CD4-positive, alpha-beta T cell (primary cell): ENCODE measurements around the gene STK26. TPM values are rescaled to one million over a fixed set of nuclear protein-coding genes. Genes with fewer than 3 reads are reported as not detected.

Experiments
- ATAC-seq: fragments of 200-7000 bp; cut with Tn5 transposase; one replicate; pipeline ENCODE4 v1.10.0; 2022; ENCODE audit warnings: mild to moderate bottlenecking; ENCODE audit not compliant: poor library complexity
- CTCF ChIA-PET: fragments of 350-600 bp; sonication (Branson Sonifier 250); formaldehyde crosslinking; loops from one replicate; lab custom pipeline; 2021; ENCODE audit warnings: antibody characterized with exemption, inconsistent platforms; lab: Charles Lee
- POLR2A ChIA-PET: fragments of 350-600 bp; sonication (Branson Sonifier 250); formaldehyde crosslinking; loops from one replicate; lab custom pipeline; 2021; ENCODE audit warnings: antibody characterized with exemption, inconsistent platforms; lab: Charles Lee
- DNase-seq, 14 experiments: peaks; one replicate each; pipeline ENCODE4 v3.0.0-alpha.2; 2013 to 2020; ENCODE audit warnings: mixed read lengths in 2 of 14
- H3K27ac ChIP-seq, 2 donors: one replicate each; pipeline versions ENCODE4 v1.5.1 to v1.7.0; 2013; ENCODE audit warnings: low read length in 2 of 2, low read depth in 1 of 2, mild to moderate bottlenecking in 1 of 2
- H3K27me3 ChIP-seq, 2 experiments: 1 replicate in 1 of 2; 2 replicates in 1 of 2; pipeline versions ENCODE4 v1.6.1 to v1.7.0; 2013; ENCODE audit warnings: low read length in 2 of 2, control low read depth in 1 of 2, mild to moderate bottlenecking in 1 of 2, moderate library complexity in 1 of 2; ENCODE audit not compliant: insufficient read depth in 2 of 2, control insufficient read depth in 1 of 2
- H3K36me3 ChIP-seq: one replicate; pipeline ENCODE4 v1.6.1; 2013; ENCODE audit warnings: low read length, control low read depth; ENCODE audit not compliant: insufficient read depth
- H3K4me1 ChIP-seq: one replicate; pipeline ENCODE4 v1.6.1; 2013; ENCODE audit warnings: low read length, control low read depth; ENCODE audit not compliant: insufficient read depth
- H3K4me3 ChIP-seq: one replicate; pipeline ENCODE4 v1.5.1; 2013; ENCODE audit warnings: mild to moderate bottlenecking, low read length, moderate library complexity
- H3K9me3 ChIP-seq, 2 experiments: 1 replicate in 1 of 2; 2 replicates in 1 of 2; pipeline versions ENCODE4 v1.6.1 to v1.7.0; 2013; ENCODE audit warnings: low read length in 2 of 2, mild to moderate bottlenecking in 2 of 2, control low read depth in 1 of 2, moderate library complexity in 1 of 2; ENCODE audit not compliant: control insufficient read depth in 1 of 2, insufficient read depth in 1 of 2
- H3K27ac Mint-ChIP-seq: one replicate; pipeline ENCODE4 v1.8.0; 2020; ENCODE audit warnings: mixed read lengths
- H3K27me3 Mint-ChIP-seq: one replicate; pipeline ENCODE4 v1.8.0; 2021; ENCODE audit warnings: mixed read lengths
- H3K36me3 Mint-ChIP-seq: one replicate; pipeline ENCODE4 v1.8.0; 2021; ENCODE audit warnings: low read depth, mixed read lengths
- H3K4me1 Mint-ChIP-seq: one replicate; pipeline ENCODE4 v1.8.0; 2021; ENCODE audit warnings: low read depth, mixed read lengths
- H3K4me3 Mint-ChIP-seq: one replicate; pipeline ENCODE4 v1.8.0; 2020; ENCODE audit warnings: mild to moderate bottlenecking, mixed read lengths
- H3K9me3 Mint-ChIP-seq: one replicate; pipeline ENCODE4 v1.8.0; 2020; ENCODE audit warnings: mixed read lengths
- intact Hi-C, 2 experiments: fragments of 100-400 bp; cut with DNase I in 1 of 2; cut with micrococcal nuclease in 1 of 2; formaldehyde crosslinking; loops; one replicate each; pipeline versions ENCODE4 v1.15.1 to v1.9.0; 2023 to 2025; cut with DNase I, micrococcal nuclease
- total RNA-seq, 174 experiments: library from RNA in 2 of 174; stranded (reverse) in 2 of 174; gene quantifications; one replicate each; pipeline ENCODE4 v1.2.3 and lab custom pipeline; 2021 to 2026
- TF ChIP-seq, protein P1 (sequence below): fragments of 200-600 bp; IDR thresholded peaks from one replicate; pipeline ENCODE4 v1.8.0; 2022; ENCODE audit warnings: antibody characterized with exemption, mild to moderate bottlenecking

STK26 gene
- total RNA-seq, 2 experiments from 2014 or later, result 25.2 to 27.9 TPM

DNA sequence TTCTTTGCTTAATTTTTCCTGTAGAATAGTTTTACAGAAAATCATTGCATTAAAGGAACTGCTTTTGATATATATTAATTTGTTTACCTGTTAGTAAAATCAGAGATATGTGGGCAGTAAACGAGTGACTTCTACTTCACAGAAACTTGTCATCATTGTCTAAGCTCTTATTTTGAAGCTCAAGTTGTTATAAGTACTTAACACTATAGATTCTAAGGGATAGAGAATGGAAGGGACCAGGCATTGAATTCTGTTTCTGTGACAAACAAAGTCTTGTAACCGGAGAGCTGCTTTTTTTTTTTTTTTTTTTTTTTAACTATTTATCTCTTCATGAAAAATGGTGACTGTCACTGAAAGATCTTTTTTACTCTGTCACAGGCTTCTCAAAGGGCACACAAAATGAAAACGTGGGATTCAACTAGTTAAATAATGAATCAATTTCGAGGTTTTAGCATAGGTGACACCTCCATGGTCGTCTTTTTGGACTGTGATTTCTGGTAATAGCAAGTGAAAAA is 14.4 kb downstream of the STK26 start:
- H3K27me3 ChIP-seq, result no peaks in the 10 kb centered on the region
- no peak overlapping the region for H3K4me3 ChIP-seq
- Mint-ChIP-seq H3K9me3 (no peaks in the 10 kb centered on the region), H3K27ac (no peak overlapping the region), H3K27me3 (no peaks in the 10 kb centered on the region), H3K4me1 (peaks cover 73% of the 10 kb centered on the region), H3K4me3 (no peak overlapping the region), H3K36me3 (peaks cover 9% of the 10 kb centered on the region)
- ChIA-PET POLR2A (interaction anchor here (0.8 kb wide), 1 partner anchor 14 kb away, joined by 4 read pairs; no protein-coding TSS in a partner anchor), CTCF (interaction anchor here (0.6 kb wide), 1 partner anchor 8 kb away, joined by 6 read pairs; no protein-coding TSS in a partner anchor)
- TF ChIP-seq, protein P1, sequence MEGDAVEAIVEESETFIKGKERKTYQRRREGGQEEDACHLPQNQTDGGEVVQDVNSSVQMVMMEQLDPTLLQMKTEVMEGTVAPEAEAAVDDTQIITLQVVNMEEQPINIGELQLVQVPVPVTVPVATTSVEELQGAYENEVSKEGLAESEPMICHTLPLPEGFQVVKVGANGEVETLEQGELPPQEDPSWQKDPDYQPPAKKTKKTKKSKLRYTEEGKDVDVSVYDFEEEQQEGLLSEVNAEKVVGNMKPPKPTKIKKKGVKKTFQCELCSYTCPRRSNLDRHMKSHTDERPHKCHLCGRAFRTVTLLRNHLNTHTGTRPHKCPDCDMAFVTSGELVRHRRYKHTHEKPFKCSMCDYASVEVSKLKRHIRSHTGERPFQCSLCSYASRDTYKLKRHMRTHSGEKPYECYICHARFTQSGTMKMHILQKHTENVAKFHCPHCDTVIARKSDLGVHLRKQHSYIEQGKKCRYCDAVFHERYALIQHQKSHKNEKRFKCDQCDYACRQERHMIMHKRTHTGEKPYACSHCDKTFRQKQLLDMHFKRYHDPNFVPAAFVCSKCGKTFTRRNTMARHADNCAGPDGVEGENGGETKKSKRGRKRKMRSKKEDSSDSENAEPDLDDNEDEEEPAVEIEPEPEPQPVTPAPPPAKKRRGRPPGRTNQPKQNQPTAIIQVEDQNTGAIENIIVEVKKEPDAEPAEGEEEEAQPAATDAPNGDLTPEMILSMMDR, result no peak
- no peak for DNase-seq
- H3K27ac ChIP-seq, result no peak overlapping the region
- peaks cover 6% of the 10 kb centered on the region for H3K4me1 ChIP-seq
- H3K9me3 ChIP-seq, result no peaks in the 10 kb centered on the region
- H3K36me3 ChIP-seq, result no peaks in the 10 kb centered on the region
- intact Hi-C loops, result no loop called here
- ATAC-seq, result no peak

DNA sequence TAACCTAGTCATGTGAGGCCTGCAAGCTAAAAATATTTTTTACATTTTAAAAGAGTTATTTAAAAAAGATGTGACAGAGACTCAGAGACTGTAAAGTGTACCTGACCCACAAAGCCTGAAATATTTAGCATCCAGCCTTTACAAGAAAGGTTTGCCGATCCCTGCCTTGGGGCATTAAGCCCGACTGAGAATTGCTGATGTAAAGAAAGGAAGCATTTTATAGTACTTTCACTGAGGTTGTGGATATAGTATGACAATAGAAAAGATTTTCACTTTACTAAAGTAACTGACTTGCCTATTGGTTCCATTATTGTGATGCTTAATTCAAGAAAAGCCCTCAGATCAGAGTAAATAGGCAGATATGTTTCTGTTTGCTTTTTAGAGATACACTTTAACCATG is 17.0 kb downstream of the STK26 start:
- Mint-ChIP-seq H3K27me3 (no peaks in the 10 kb centered on the region), H3K27ac (no peak overlapping the region), H3K4me3 (no peak overlapping the region), H3K4me1 (peaks cover 65% of the 10 kb centered on the region), H3K9me3 (no peaks in the 10 kb centered on the region), H3K36me3 (peaks cover 9% of the 10 kb centered on the region)
- Histone ChIP-seq H3K27ac (no peak overlapping the region), H3K4me3 (no peak overlapping the region), H3K9me3 (no peaks in the 10 kb centered on the region), H3K27me3 (no peaks in the 10 kb centered on the region), H3K36me3 (peaks cover 3% of the 10 kb centered on the region), H3K4me1 (peaks cover 3% of the 10 kb centered on the region)
- intact Hi-C loops, result no loop called here
- TF ChIP-seq, protein P1, result no peak
- ATAC-seq, result no peak
- DNase-seq, result no peak
- ChIA-PET CTCF (no interaction called here), POLR2A (no interaction called here)

DNA sequence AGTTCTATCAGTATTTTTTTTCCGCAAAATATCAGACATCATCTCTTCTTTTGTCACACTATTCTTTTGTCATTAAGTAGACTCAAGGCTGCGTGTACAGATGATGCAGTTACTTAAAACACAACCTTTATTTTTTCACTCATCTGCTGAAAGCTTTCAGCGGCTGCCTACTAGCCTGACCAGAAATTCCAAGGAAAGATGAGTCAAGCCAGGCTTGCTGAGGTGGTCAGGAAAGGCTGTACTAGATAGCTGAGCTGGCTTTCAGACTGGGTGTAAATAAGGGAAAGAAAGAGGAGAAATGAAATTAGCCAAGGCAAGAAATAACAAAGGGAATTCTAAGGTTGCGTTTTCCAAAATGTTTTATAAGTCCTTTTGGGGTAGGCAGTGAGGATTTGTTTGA is 17.9 kb downstream of the STK26 start:
- no peak overlapping the region for H3K4me3 Mint-ChIP-seq
- no peaks in the 10 kb centered on the region for H3K27me3 ChIP-seq
- peaks cover 4% of the 10 kb centered on the region for H3K36me3 Mint-ChIP-seq
- DNase-seq (no peak), ATAC-seq (no peak)
- POLR2A ChIA-PET, result no interaction called here
- CTCF ChIA-PET, result no interaction called here
- H3K27ac Mint-ChIP-seq, result no peak overlapping the region
- intact Hi-C loops, result no loop called here
- H3K9me3 Mint-ChIP-seq, result no peaks in the 10 kb centered on the region
- H3K27me3 Mint-ChIP-seq, result no peaks in the 10 kb centered on the region
- H3K9me3 ChIP-seq, result no peaks in the 10 kb centered on the region
- H3K36me3 ChIP-seq, result peaks cover 3% of the 10 kb centered on the region
- H3K27ac ChIP-seq, result no peak overlapping the region
- TF ChIP-seq, protein P1, result no peak
- H3K4me1 ChIP-seq, result peaks cover 3% of the 10 kb centered on the region
- peaks cover 64% of the 10 kb centered on the region for H3K4me1 Mint-ChIP-seq
- H3K4me3 ChIP-seq, result no peak overlapping the region
